HepG2 (cell line): ENCODE measurements around the gene CGREF1. TPM values are rescaled to one million over a fixed set of nuclear protein-coding genes. Genes with fewer than 3 reads are reported as not detected.

ENCODE experiments used
- CENPX ChIP-seq: sonication (generic); formaldehyde crosslinking; IDR thresholded peaks from 2 replicates; pipeline ENCODE4 v1.9.0; 2021; ENCODE audit warnings: mild to moderate bottlenecking, missing genetic modification reagents, moderate library complexity
- DR1 ChIP-seq: sonication (generic); formaldehyde crosslinking; IDR thresholded peaks from 2 replicates; pipeline ENCODE4 v1.8.0; 2021; ENCODE audit warnings: mild to moderate bottlenecking, missing genetic modification reagents, inconsistent platforms
- GTF2F1 ChIP-seq: fragments of 150-350 bp; IDR thresholded peaks from 2 replicates; pipeline ENCODE4 v1.6.1; 2014; ENCODE audit warnings: low read length
- MAFG ChIP-seq: sonication (generic); formaldehyde crosslinking; IDR thresholded peaks from 2 replicates; pipeline ENCODE4 v1.5.1; 2020; ENCODE audit warnings: mild to moderate bottlenecking, missing genetic modification reagents
- SIN3A ChIP-seq: IDR thresholded peaks from 2 replicates; pipeline ENCODE4 v1.6.1; 2011; ENCODE audit warnings: low read depth, mild to moderate bottlenecking, control low read depth, low read length, borderline replicate concordance
- SMAD1 ChIP-seq: sonication (generic); formaldehyde crosslinking; IDR thresholded peaks from 2 replicates; pipeline ENCODE4 v1.4.0; 2020; ENCODE audit warnings: missing genetic modification reagents, low read depth, mild to moderate bottlenecking, borderline replicate concordance
- TEAD3 ChIP-seq: optimal IDR thresholded peaks from 2 replicates; pipeline ENCODE3; 2016; ENCODE audit warnings: borderline replicate concordance
- ZBTB44 ChIP-seq: sonication (generic); formaldehyde crosslinking; IDR thresholded peaks from 2 replicates; pipeline ENCODE4 v1.4.0; 2020; ENCODE audit warnings: missing genetic modification reagents
- ZFP37 ChIP-seq: sonication (generic); formaldehyde crosslinking; IDR thresholded peaks from 2 replicates; pipeline ENCODE4 v1.4.0; 2020; ENCODE audit warnings: missing genetic modification reagents, borderline replicate concordance
- ZFP91 ChIP-seq: sonication (generic); formaldehyde crosslinking; IDR thresholded peaks from 2 replicates; pipeline ENCODE4 v1.9.0; 2022; ENCODE audit warnings: missing genetic modification reagents, mild to moderate bottlenecking, borderline replicate concordance
- ZMYM2 ChIP-seq: sonication (generic); formaldehyde crosslinking; IDR thresholded peaks from 2 replicates; pipeline ENCODE4 v1.8.0; 2022; ENCODE audit warnings: mild to moderate bottlenecking, missing genetic modification reagents
- ZNF275 ChIP-seq: sonication (generic); formaldehyde crosslinking; IDR thresholded peaks from 2 replicates; pipeline ENCODE4 v1.8.0; 2022; ENCODE audit warnings: missing genetic modification reagents, mild to moderate bottlenecking, inconsistent platforms, borderline replicate concordance
- ZNF704 ChIP-seq: sonication (generic); formaldehyde crosslinking; IDR thresholded peaks from 2 replicates; pipeline ENCODE4 v1.8.1; 2023; ENCODE audit warnings: mild to moderate bottlenecking, inconsistent platforms, moderate library complexity, missing genetic modification reagents, borderline replicate concordance
- ZNF724P ChIP-seq: sonication (generic); formaldehyde crosslinking; IDR thresholded peaks from 2 replicates; pipeline ENCODE4 v1.8.0; 2022; ENCODE audit warnings: missing genetic modification reagents, borderline replicate concordance
- ZNF790 ChIP-seq: sonication (generic); formaldehyde crosslinking; IDR thresholded peaks from 2 replicates; pipeline ENCODE4 v1.8.0; 2022; ENCODE audit warnings: missing genetic modification reagents, mild to moderate bottlenecking, borderline replicate concordance
- polyA plus RNA-seq, 8 experiments: library from polyadenylated mRNA; depleted of rRNA in 3 of 8; stranded (reverse) in 7 of 8; unstranded in 1 of 8; fragments of >200 nt; fragmentation: Illumina TruSeq in 4 of 8; extraction: Trizol in 4 of 8; gene quantifications; 2 replicates each; pipeline versions ENCODE4 v1.2.1 to v1.2.3, GENCODE V29; 2011 to 2016; ENCODE audit warnings: low read depth in 4 of 8, missing spikeins in 1 of 8, mixed read lengths in 1 of 8; ENCODE audit not compliant: insufficient read depth in 1 of 8
- total RNA-seq, 5 experiments: library from RNA; depleted of rRNA; stranded (reverse); fragments of >200 nt; fragmentation: Illumina TruSeq; extraction: Trizol; gene quantifications; 2 replicates each; pipeline ENCODE4 v1.2.3, GENCODE V29; 2016; ENCODE audit warnings: low read depth in 1 of 5

Gene CGREF1
- total and polyA plus RNA-seq, 2 of the 13 experiments (the other 11 are each of a cell fraction or from before 2014, with no cell fraction given), result 13.9 to 23.4 TPM

- TF ChIP-seq ZFP91 (CRISPR knock-in tag) (no peak; the same call in none of the 2 replicates), ZBTB44 (CRISPR knock-in tag) (no peak), ZNF275 (CRISPR knock-in tag) (no peak), MAFG (CRISPR knock-in tag) (no peak), ZNF724P (no peak; the same call in 1 of the 2 replicates), ZMYM2 (CRISPR knock-in tag) (no peak), ZFP37 (CRISPR knock-in tag) (no peak), TEAD3 (CRISPR knock-in tag) (peak; percentile 18), ZNF790 (CRISPR knock-in tag) (peak; percentile 40; the same call in 1 of the 2 replicates), CENPX (CRISPR knock-in tag) (no peak), SMAD1 (0 out of 2 replicates have a peak, but pooled peaks have one; percentile 18), DR1 (CRISPR knock-in tag) (0 out of 2 replicates have a peak, but pooled peaks have one; percentile 14), ZNF704 (no peak), GTF2F1 (no peak), SIN3A (no peak)
Observed at GRCh38 chr2:27118525-27119329, at the start of gene CGREF1 (continued).
